GM12878 (cell line): ENCODE results near the gene CSF1R. TPM values are rescaled to one million over a fixed set of nuclear protein-coding genes. Genes with fewer than 3 reads are reported as not detected.

ENCODE experiments used
- ATAC-seq: fragments of 200-7000 bp; cut with Tn5 transposase; 3 replicates; pipeline ENCODE4 v1.9.1; 2020; ENCODE audit warnings: mild to moderate bottlenecking, moderate library complexity
- BruUV-seq: library from RNA; stranded (reverse); fragments of 400-500 nt; replicated peaks from 2 replicates; lab custom pipeline; 2021; lab: Mats Ljungman, UMichigan
- CTCF ChIA-PET: fragments of 300-600 bp; sonication (Branson Sonifier 250); formaldehyde crosslinking; extraction: SDS; loops from one replicate; lab custom pipeline; 2021; ENCODE audit warnings: inconsistent platforms; lab: Yijun Ruan, JAX
- POLR2A ChIA-PET: fragments of 350-600 bp; formaldehyde crosslinking; extraction: SDS; loops from one replicate; lab custom pipeline; 2021; ENCODE audit warnings: inconsistent platforms; lab: Charles Lee
- RAD21 ChIA-PET: fragments of 300-600 bp; sonication (Branson Sonifier 250); formaldehyde crosslinking; loops from one replicate; lab custom pipeline; 2023; ENCODE audit warnings: antibody characterized with exemption; ENCODE audit not compliant: unreplicated experiment; lab: Charles Lee
- SMC1A ChIA-PET: fragments of 300-600 bp; sonication (Branson Sonifier 250); formaldehyde crosslinking; loops from one replicate; lab custom pipeline; 2023; ENCODE audit not compliant: unreplicated experiment, uncharacterized antibody; lab: Charles Lee
- DNase-seq: peaks from one replicate; pipeline ENCODE4 v3.0.0-alpha.2; 2011; ENCODE audit warnings: low read depth, low spot score
- FAIRE-seq: peaks from 3 replicates; lab custom pipeline; 2011; peaks lifted over from hg19 to GRCh38; lab: Jason Lieb, UNC
- H2AFZ ChIP-seq: 2 replicates; pipeline ENCODE4 v1.6.0; 2011; ENCODE audit warnings: low read depth, low read length, control low read depth; ENCODE audit not compliant: control insufficient read depth
- H3K27ac ChIP-seq: 2 replicates; pipeline ENCODE4 v1.5.1; 2011; ENCODE audit warnings: control low read depth; ENCODE audit not compliant: control insufficient read depth, insufficient read depth
- H3K27me3 ChIP-seq, 2 experiments: replicated peaks in 1 of 2; 2 replicates each; pipeline versions ENCODE4 v1.6.0 to v1.6.1; 2011; ENCODE audit warnings: low read length in 1 of 2; ENCODE audit not compliant: control insufficient read depth in 2 of 2, insufficient read depth in 2 of 2
- H3K36me3 ChIP-seq, 2 experiments: 2 replicates each; pipeline ENCODE4 v1.5.1; 2011; ENCODE audit warnings: low read length in 1 of 2; ENCODE audit not compliant: control insufficient read depth in 2 of 2, insufficient read depth in 2 of 2
- H3K4me1 ChIP-seq: 2 replicates; pipeline ENCODE4 v1.6.1; 2011; ENCODE audit warnings: mild to moderate bottlenecking, low read length, moderate library complexity, mixed read lengths; ENCODE audit not compliant: control insufficient read depth, insufficient read depth
- H3K4me2 ChIP-seq: 2 replicates; pipeline ENCODE4 v1.6.0; 2011; ENCODE audit warnings: control low read depth; ENCODE audit not compliant: control insufficient read depth, insufficient read depth
- H3K4me3 ChIP-seq: fragments of 200-600 bp; sonication (generic); 2 replicates; pipeline ENCODE4 v1.5.1; 2016
- H3K79me2 ChIP-seq: 2 replicates; pipeline ENCODE4 v1.6.0; 2011; ENCODE audit warnings: low read length; ENCODE audit not compliant: control insufficient read depth, insufficient read depth
- H3K9ac ChIP-seq: 2 replicates; pipeline ENCODE4 v1.8.0; 2011; ENCODE audit warnings: low read length, control low read depth, mixed read lengths; ENCODE audit not compliant: control insufficient read depth, insufficient read depth
- H3K9me3 ChIP-seq: replicated peaks from 3 replicates; pipeline ENCODE4 v1.5.1; 2011; ENCODE audit warnings: mild to moderate bottlenecking, low read length; ENCODE audit not compliant: control insufficient read depth, insufficient read depth
- H4K20me1 ChIP-seq: 2 replicates; pipeline ENCODE4 v1.6.0; 2011; ENCODE audit not compliant: control insufficient read depth, insufficient read depth
- CBFB ChIP-seq: IDR thresholded peaks from 2 replicates; pipeline ENCODE4 v1.6.1; 2016; ENCODE audit warnings: antibody characterized with exemption, low read depth
- IRF4 ChIP-seq: IDR thresholded peaks from 2 replicates; pipeline ENCODE4 v1.6.1; 2011; ENCODE audit warnings: low read depth, low read length
- KLF5 ChIP-seq: fragments of 450-650 bp; IDR thresholded peaks from 2 replicates; pipeline ENCODE4 v1.6.1; 2014; ENCODE audit warnings: mild to moderate bottlenecking; ENCODE audit not compliant: partially characterized antibody
- MTA2 ChIP-seq: fragments of 450-650 bp; IDR thresholded peaks from 2 replicates; pipeline ENCODE4 v1.6.1; 2016; ENCODE audit warnings: low read depth, mild to moderate bottlenecking, moderate library complexity
- PAX8 ChIP-seq: fragments of 450-650 bp; IDR thresholded peaks from 2 replicates; pipeline ENCODE4 v1.6.1; 2017; ENCODE audit warnings: mild to moderate bottlenecking, moderate library complexity
- POU2F2 ChIP-seq: IDR thresholded peaks from 3 replicates; pipeline ENCODE4 v1.6.1; 2011; ENCODE audit warnings: low read depth, mild to moderate bottlenecking, low read length, borderline replicate concordance
- RAD51 ChIP-seq: fragments of 450-650 bp; IDR thresholded peaks from 2 replicates; pipeline ENCODE4 v1.6.1; 2016; ENCODE audit warnings: moderate library complexity, mild to moderate bottlenecking, inconsistent platforms
- SMC3 ChIP-seq: IDR thresholded peaks from 2 replicates; pipeline ENCODE4 v1.6.1; 2011; ENCODE audit warnings: low read length, improper control_type of control experiment, borderline replicate concordance
- TCF12 ChIP-seq: IDR thresholded peaks from 2 replicates; pipeline ENCODE4 v1.6.1; 2011; ENCODE audit warnings: low read depth, mild to moderate bottlenecking, low read length
- YY1 ChIP-seq: IDR thresholded peaks from 2 replicates; pipeline ENCODE4 v1.6.1; 2011; ENCODE audit warnings: low read depth, mild to moderate bottlenecking, low read length
- ZNF384 ChIP-seq: IDR thresholded peaks from 2 replicates; pipeline ENCODE4 v1.6.1; 2012; ENCODE audit warnings: low read depth, mild to moderate bottlenecking, low read length, improper control_type of control experiment, borderline replicate concordance
- WGBS: methylation state at CpG from one replicate; pipeline ENCODE4 v1.1.6; 2016; ENCODE audit warnings: low lambda C conversion rate; ENCODE audit not compliant: insufficient replicate concordance, insufficient coverage; ENCODE audit errors: missing lambda C conversion rate; 5-methylcytosine and 5-hydroxymethylcytosine counted together
- in situ Hi-C: fragments of 300-500 bp; cut with MboI; formaldehyde crosslinking; loops from 9 replicates; pipeline ENCODE4 v1.14.3; 2018; ENCODE audit warnings: mixed read lengths
- intact Hi-C: fragments of 100-400 bp; cut with micrococcal nuclease; formaldehyde crosslinking; loops from one replicate; pipeline ENCODE4 v1.14.2; 2022; ENCODE audit not compliant: unreplicated experiment
- polyA plus RNA-seq, 11 experiments: library from polyadenylated mRNA; depleted of rRNA in 4 of 11; unstranded in 6 of 11; stranded (reverse) in 5 of 11; fragments of >200 nt; fragmentation: Nextera tagmentation in 4 of 11; fragmentation: Illumina TruSeq in 1 of 11; extraction: Ambion mirVana in 4 of 11; extraction: Trizol in 1 of 11; gene quantifications; 1 replicate in 1 of 11; 2 replicates in 10 of 11; pipeline versions ENCODE4 v1.2.1 to v1.2.3, GENCODE V29; 2011 to 2016; ENCODE audit warnings: inconsistent platforms in 2 of 11, missing spikeins in 2 of 11, low read depth in 1 of 11
- total RNA-seq, 4 experiments: library from RNA; depleted of rRNA in 3 of 4; stranded (reverse); fragments of >200 nt in 3 of 4; fragmentation: Illumina TruSeq in 1 of 4; extraction: Trizol in 1 of 4; gene quantifications; 2 replicates each; pipeline versions ENCODE4 v1.2.1 to v1.2.3, GENCODE V29; 2013 to 2021
- TF ChIP-seq, protein P1 (sequence below): fragments of 450-650 bp; formaldehyde crosslinking; IDR thresholded peaks from 2 replicates; pipeline ENCODE4 v1.4.0; 2022; ENCODE audit warnings: mild to moderate bottlenecking, moderate library complexity
- TF ChIP-seq, protein P2 (sequence below): fragments of 450-650 bp; IDR thresholded peaks from 2 replicates; pipeline ENCODE4 v1.6.1; 2017; ENCODE audit warnings: low read depth, mild to moderate bottlenecking, moderate library complexity
- TF ChIP-seq, protein P3 (sequence below): IDR thresholded peaks from 2 replicates; pipeline ENCODE4 v1.6.1; 2011; ENCODE audit warnings: low read depth, low read length, improper control_type of control experiment, borderline replicate concordance
- TF ChIP-seq, protein P4 (sequence below): fragments of 450-650 bp; IDR thresholded peaks from 2 replicates; pipeline ENCODE4 v1.6.1; 2016; ENCODE audit warnings: mild to moderate bottlenecking
- TF ChIP-seq, protein P5 (sequence below): fragments of 450-650 bp; IDR thresholded peaks from 2 replicates; pipeline ENCODE4 v1.6.1; 2017; ENCODE audit warnings: antibody characterized with exemption, mild to moderate bottlenecking, moderate library complexity

Gene CSF1R
- total and polyA plus RNA-seq, 10 of the 15 experiments (the other 5 are each of a cell fraction or from before 2014, with no cell fraction given): 0.35 to 3.6 (median 1.2) TPM

DNA sequence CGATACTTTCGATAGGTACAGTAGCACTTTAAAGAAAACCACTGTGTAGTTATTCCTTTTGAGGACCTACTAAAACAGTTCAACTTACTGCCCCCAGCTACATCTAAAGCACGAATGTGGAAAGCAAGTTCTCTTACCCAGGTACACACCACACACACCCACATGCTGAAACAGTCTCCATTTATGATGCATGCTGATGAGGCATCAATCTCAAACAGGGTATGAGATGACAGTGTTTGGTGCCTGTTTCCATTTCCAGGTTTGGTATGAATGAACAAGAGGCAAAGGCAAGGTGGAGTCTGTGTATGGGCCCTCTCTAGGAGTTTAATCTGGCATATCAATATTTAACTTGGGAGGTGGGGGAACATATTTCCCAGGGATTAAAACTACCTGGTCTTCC lies 71.9 kb downstream of the CSF1R start:
- H3K4me2 ChIP-seq: no peak overlapping the region
- FAIRE-seq (no peak), DNase-seq (no peak), ATAC-seq (no peak)
- H2AFZ ChIP-seq: no peak overlapping the region
- H3K27ac ChIP-seq: no peak overlapping the region
- WGBS: 98% methylated on average over 3 of the region's 3 CpGs
- peaks cover 23 to 47% of the 10 kb centered on the region in 2 experiments for H3K36me3 ChIP-seq
- no peaks in the 10 kb centered on the region for H3K27me3 ChIP-seq
- no TSS peak for BruUV-seq
- ChIA-PET SMC1A (no interaction called here), RAD21 (no interaction called here), POLR2A (no interaction called here), CTCF (no interaction called here)
- peaks cover 8% of the 10 kb centered on the region; the same call in 2 of the 3 replicates for H3K9me3 ChIP-seq
- in situ Hi-C loops: no loop called here
- H4K20me1 ChIP-seq: no peaks in the 10 kb centered on the region
- no peak overlapping the region for H3K4me3 ChIP-seq
- no peaks in the 10 kb centered on the region for H3K4me1 ChIP-seq
- intact Hi-C loops: no loop called here
- H3K9ac ChIP-seq: no peak overlapping the region
- no peaks in the 10 kb centered on the region; the same call in 1 of the 2 replicates for H3K79me2 ChIP-seq
- TF ChIP-seq YY1 (no peak), POU2F2 (no peak), ZNF384 (no peak), PAX8 (no peak), TCF12 (no peak), MTA2 (no peak), SMC3 (no peak), IRF4 (no peak), KLF5 (no peak), RAD51 (no peak), CBFB (no peak)
- TF ChIP-seq, protein P1, sequence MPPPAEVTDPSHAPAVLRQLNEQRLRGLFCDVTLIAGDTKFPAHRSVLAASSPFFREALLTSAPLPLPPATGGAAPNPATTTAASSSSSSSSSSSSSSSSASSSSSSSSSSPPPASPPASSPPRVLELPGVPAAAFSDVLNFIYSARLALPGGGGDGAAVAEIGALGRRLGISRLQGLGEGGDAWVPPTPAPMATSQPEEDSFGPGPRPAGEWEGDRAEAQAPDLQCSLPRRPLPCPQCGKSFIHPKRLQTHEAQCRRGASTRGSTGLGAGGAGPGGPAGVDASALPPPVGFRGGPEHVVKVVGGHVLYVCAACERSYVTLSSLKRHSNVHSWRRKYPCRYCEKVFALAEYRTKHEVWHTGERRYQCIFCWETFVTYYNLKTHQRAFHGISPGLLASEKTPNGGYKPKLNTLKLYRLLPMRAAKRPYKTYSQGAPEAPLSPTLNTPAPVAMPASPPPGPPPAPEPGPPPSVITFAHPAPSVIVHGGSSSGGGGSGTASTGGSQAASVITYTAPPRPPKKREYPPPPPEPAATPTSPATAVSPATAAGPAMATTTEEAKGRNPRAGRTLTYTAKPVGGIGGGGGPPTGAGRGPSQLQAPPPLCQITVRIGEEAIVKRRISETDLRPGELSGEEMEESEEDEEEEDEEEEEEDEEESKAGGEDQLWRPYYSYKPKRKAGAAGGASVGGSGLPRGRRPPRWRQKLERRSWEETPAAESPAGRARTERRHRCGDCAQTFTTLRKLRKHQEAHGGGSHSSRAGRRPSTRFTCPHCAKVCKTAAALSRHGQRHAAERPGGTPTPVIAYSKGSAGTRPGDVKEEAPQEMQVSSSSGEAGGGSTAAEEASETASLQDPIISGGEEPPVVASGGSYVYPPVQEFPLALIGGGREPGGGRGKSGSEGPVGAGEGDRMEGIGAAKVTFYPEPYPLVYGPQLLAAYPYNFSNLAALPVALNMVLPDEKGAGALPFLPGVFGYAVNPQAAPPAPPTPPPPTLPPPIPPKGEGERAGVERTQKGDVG (CRISPR knock-in tag): no peak
- TF ChIP-seq, protein P2, sequence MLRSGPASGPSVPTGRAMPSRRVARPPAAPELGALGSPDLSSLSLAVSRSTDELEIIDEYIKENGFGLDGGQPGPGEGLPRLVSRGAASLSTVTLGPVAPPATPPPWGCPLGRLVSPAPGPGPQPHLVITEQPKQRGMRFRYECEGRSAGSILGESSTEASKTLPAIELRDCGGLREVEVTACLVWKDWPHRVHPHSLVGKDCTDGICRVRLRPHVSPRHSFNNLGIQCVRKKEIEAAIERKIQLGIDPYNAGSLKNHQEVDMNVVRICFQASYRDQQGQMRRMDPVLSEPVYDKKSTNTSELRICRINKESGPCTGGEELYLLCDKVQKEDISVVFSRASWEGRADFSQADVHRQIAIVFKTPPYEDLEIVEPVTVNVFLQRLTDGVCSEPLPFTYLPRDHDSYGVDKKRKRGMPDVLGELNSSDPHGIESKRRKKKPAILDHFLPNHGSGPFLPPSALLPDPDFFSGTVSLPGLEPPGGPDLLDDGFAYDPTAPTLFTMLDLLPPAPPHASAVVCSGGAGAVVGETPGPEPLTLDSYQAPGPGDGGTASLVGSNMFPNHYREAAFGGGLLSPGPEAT: no peak
- TF ChIP-seq, protein P3, sequence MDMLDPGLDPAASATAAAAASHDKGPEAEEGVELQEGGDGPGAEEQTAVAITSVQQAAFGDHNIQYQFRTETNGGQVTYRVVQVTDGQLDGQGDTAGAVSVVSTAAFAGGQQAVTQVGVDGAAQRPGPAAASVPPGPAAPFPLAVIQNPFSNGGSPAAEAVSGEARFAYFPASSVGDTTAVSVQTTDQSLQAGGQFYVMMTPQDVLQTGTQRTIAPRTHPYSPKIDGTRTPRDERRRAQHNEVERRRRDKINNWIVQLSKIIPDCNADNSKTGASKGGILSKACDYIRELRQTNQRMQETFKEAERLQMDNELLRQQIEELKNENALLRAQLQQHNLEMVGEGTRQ: no peak
- TF ChIP-seq, protein P4, sequence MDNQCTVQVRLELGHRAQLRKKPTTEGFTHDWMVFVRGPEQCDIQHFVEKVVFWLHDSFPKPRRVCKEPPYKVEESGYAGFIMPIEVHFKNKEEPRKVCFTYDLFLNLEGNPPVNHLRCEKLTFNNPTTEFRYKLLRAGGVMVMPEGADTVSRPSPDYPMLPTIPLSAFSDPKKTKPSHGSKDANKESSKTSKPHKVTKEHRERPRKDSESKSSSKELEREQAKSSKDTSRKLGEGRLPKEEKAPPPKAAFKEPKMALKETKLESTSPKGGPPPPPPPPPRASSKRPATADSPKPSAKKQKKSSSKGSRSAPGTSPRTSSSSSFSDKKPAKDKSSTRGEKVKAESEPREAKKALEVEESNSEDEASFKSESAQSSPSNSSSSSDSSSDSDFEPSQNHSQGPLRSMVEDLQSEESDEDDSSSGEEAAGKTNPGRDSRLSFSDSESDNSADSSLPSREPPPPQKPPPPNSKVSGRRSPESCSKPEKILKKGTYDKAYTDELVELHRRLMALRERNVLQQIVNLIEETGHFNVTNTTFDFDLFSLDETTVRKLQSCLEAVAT: no peak
- TF ChIP-seq, protein P5, sequence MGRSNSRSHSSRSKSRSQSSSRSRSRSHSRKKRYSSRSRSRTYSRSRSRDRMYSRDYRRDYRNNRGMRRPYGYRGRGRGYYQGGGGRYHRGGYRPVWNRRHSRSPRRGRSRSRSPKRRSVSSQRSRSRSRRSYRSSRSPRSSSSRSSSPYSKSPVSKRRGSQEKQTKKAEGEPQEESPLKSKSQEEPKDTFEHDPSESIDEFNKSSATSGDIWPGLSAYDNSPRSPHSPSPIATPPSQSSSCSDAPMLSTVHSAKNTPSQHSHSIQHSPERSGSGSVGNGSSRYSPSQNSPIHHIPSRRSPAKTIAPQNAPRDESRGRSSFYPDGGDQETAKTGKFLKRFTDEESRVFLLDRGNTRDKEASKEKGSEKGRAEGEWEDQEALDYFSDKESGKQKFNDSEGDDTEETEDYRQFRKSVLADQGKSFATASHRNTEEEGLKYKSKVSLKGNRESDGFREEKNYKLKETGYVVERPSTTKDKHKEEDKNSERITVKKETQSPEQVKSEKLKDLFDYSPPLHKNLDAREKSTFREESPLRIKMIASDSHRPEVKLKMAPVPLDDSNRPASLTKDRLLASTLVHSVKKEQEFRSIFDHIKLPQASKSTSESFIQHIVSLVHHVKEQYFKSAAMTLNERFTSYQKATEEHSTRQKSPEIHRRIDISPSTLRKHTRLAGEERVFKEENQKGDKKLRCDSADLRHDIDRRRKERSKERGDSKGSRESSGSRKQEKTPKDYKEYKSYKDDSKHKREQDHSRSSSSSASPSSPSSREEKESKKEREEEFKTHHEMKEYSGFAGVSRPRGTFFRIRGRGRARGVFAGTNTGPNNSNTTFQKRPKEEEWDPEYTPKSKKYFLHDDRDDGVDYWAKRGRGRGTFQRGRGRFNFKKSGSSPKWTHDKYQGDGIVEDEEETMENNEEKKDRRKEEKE: no peak
